LNCaP clone FGC (cell line): ENCODE results near the gene EEF1A2.

Experiments used
- DNase-seq: peaks from one replicate; pipeline ENCODE4 v3.0.0-alpha.2; 2011; ENCODE audit warnings: low read depth
- H3K4me3 ChIP-seq: 2 replicates; pipeline ENCODE4 v1.5.1; 2011; ENCODE audit warnings: mild to moderate bottlenecking, low read depth, low read length, control low read depth
- TF ChIP-seq, protein P1 (sequence below): IDR thresholded peaks from 2 replicates; pipeline ENCODE4 v1.5.1; 2012; ENCODE audit warnings: mild to moderate bottlenecking; ENCODE audit not compliant: control insufficient read depth, insufficient read depth; ENCODE audit errors: extremely low read depth

Gene EEF1A2

DNA sequence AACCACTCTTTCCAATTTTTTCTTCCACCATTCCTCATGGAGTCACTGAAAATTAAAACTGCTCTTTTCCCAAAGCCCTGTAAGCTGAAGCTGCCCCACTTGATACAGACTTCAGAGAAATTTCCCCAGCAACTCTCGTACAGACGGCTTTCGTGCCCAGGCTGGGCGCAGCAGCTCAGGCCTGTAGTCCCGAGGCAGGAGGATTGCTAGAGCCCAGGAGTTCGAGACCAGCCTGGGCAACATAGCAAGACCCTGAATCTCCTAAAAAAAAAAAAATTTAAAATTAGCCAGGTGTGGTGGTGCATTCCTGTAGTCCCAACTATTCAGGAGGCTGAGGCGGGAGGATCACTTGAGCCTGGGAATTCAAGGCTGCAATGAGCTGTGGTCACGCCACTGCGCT, 28.3 kb upstream of the EEF1A2 start:
- TF ChIP-seq, protein P1, sequence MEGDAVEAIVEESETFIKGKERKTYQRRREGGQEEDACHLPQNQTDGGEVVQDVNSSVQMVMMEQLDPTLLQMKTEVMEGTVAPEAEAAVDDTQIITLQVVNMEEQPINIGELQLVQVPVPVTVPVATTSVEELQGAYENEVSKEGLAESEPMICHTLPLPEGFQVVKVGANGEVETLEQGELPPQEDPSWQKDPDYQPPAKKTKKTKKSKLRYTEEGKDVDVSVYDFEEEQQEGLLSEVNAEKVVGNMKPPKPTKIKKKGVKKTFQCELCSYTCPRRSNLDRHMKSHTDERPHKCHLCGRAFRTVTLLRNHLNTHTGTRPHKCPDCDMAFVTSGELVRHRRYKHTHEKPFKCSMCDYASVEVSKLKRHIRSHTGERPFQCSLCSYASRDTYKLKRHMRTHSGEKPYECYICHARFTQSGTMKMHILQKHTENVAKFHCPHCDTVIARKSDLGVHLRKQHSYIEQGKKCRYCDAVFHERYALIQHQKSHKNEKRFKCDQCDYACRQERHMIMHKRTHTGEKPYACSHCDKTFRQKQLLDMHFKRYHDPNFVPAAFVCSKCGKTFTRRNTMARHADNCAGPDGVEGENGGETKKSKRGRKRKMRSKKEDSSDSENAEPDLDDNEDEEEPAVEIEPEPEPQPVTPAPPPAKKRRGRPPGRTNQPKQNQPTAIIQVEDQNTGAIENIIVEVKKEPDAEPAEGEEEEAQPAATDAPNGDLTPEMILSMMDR, result no peak
- DNase-seq, result no peak
- H3K4me3 ChIP-seq, result no peak overlapping the region

DNA sequence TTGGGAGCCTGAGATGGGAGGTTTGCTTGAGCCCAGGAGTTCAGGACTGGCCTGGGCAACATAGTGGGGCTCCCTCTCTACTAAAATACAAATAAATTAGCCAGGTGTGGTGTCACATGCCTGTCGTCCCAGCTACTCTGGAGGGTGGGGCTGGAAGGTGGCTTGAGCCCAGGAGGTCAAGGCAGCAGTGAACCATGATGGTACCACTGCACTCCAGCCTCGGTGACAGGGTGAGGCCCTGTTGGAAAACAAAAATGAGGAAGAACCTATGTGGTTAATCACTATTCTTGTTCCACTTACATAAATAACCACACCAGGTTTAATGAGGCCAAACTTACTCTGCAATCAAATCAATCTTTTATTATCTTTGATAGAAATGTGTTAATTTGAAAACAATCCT, 27.1 kb upstream of the EEF1A2 start:
- no peak overlapping the region for H3K4me3 ChIP-seq
- TF ChIP-seq, protein P1, result no peak
- DNase-seq, result no peak

DNA sequence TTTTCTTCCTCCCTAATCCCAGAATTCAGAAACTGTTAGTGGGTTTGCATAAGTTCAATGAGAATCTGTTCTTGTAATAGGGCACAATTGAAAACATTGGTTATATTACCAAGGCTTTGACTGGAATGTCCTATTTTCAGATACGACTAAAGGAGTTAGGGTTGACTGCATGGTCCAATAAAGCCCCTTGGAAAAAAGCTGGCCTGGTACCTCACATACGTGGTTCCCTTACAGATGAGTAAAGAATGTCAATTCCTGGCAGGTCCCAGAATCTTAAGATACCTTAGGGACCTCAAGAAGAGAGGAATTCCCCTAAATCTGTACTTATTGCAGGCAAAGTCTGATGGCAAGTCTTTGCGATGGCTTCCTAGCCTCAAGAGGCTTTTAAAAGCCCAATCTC, 26.3 kb upstream of the EEF1A2 start:
- TF ChIP-seq, protein P1, result no peak
- DNase-seq, result no peak
- H3K4me3 ChIP-seq, result no peak overlapping the region

DNA sequence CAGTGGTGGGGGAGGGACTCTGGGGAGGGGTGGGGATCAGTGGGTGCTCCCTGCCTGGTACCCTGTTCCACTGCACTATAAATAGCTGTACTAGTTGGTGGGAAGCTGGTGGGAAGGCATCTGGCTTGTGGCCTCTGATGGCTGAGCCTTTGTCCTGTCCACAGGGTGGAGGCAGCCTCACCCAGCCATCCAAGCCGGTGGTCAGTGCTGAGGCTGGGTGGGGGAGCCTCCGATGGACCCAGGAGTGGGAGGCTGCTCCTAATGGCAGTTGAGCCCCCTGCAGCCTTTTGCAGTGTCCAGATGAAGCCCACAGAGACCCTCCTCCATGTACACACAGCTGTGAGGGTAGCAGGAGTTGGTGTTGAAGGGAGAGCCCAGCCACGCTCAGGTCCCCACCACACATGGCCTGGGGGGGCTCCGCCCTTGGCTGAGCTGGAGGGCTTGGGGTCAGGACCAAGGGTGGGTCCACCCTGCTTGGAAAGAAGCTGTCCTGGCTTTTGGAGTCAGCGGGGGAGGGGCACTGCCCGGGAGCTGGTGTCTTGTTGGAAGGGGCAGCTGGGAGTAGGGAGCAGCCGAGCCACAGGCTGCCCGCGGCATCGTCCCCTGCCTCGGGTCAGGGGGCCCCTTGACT, 24.2 kb upstream of the EEF1A2 start:
- TF ChIP-seq, protein P1, result no peak

DNA sequence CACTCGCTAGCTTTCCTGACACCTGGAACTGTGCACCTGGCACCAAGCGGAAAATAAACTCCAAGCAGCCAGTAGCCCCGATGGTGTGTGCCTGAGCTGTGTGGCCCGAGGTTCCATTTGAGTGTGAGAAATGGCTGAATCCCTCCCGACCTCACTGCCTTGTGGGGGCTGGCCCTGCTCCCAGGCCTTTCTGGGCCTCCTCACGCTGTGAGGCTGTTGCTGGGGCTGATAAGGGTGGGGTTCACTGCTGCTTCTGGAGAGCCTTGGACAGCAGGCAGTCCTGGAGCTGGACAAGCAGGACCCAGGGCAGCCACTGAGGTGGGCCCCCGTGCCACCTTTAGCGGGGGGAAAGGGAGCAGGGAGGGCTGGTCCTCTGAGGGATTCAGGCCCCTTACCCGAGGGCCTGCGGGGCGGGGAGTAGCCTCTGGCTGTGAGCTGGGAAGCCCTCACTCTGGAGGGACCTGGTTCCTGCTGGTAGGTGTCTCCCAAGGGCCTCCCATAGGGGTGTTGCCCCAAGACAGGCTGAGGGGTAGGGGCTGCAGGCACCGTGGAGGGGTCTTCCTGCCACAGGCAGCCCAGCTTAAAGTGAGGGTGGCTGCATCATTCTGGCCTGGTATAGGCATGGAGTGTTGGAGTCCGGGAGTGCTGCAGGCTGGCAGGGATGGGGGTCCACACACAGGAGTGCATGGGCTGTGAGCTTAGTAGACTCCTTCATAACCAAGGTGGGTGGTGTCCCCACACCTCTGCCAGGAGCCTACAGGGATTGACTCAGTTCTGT, 23.4 kb upstream of the EEF1A2 start:
- DNase-seq, result no peak
- TF ChIP-seq, protein P1, result no peak
- H3K4me3 ChIP-seq, result peak overlapping the region; percentile 77

More for the DNA sequence above, 24.2 kb upstream of the EEF1A2 start:
- no peak for DNase-seq
- H3K4me3 ChIP-seq, result no peak overlapping the region

DNA sequence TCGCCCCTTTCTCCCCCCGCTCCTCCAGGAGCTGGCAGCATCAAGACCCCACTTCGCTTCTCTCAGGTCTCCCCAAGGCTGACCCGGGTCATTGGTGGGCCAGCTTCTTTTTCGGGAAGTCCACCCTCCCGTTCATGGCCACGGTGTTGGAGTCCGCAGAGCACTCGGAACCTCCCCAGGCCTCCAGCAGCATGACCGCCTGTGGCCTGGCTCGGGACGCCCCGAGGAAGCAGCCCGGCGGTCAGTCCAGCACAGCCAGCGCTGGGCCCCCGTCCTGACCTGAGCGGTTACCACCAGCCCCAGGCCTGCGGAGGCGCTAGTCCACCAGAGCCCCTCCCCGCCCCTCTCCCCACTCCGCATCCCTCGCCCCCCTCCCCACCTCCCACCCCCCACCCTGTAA, 22.7 kb upstream of the EEF1A2 start:
- H3K4me3 ChIP-seq, result peak overlapping the region; percentile 77

More for the DNA sequence above, 22.7 kb upstream of the EEF1A2 start:
- no peak for DNase-seq
- TF ChIP-seq, protein P1, result 0 out of 2 replicates have a peak, but pooled peaks have one; percentile 8
